OCI-LY3 (cell line): ENCODE measurements around the gene DOCK1.

Experiments
- EZH2phosphoT487 ChIP-seq: fragments of 200-600 bp; shearing (Covaris generic); IDR thresholded peaks from 2 replicates; pipeline ENCODE4 v1.6.1; 2018; ENCODE audit warnings: antibody characterized with exemption, mixed run types, low read depth
- TF ChIP-seq, protein P1 (sequence below): fragments of 200-600, 300-600 bp; sonication (generic); IDR thresholded peaks from 2 replicates; pipeline ENCODE4 v1.5.1; 2014; ENCODE audit warnings: antibody characterized with exemption, low read length, low read depth

DNA sequence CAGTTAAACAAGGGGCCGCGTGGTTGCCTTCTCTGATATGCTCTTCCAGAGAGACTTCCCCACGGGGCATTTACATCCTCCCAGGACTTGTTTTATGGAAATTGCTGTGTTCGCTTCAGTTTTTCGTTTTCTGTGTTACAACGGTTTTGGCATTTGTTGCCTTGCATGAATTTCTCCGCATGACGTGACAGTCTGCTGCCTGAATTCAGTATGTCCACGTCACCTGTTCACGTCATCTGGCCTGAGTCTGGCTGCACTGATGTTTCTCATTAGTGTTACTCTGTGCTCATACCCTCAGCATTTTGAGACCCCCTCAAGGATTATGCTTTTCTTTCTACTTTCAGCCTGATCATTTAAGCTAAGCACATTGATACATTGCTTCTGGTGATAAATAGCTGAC lies 340.2 kb downstream of the DOCK1 start:
- TF ChIP-seq, protein P1, sequence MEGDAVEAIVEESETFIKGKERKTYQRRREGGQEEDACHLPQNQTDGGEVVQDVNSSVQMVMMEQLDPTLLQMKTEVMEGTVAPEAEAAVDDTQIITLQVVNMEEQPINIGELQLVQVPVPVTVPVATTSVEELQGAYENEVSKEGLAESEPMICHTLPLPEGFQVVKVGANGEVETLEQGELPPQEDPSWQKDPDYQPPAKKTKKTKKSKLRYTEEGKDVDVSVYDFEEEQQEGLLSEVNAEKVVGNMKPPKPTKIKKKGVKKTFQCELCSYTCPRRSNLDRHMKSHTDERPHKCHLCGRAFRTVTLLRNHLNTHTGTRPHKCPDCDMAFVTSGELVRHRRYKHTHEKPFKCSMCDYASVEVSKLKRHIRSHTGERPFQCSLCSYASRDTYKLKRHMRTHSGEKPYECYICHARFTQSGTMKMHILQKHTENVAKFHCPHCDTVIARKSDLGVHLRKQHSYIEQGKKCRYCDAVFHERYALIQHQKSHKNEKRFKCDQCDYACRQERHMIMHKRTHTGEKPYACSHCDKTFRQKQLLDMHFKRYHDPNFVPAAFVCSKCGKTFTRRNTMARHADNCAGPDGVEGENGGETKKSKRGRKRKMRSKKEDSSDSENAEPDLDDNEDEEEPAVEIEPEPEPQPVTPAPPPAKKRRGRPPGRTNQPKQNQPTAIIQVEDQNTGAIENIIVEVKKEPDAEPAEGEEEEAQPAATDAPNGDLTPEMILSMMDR = no peak
- TF ChIP-seq EZH2phosphoT487 = no peak
